Endothelial cell of umbilical vein (primary cell): ENCODE data around the gene SUSD5. TPM values are rescaled to one million over a fixed set of nuclear protein-coding genes. Genes with fewer than 3 reads are reported as not detected.

ENCODE experiments used
- BruUV-seq: library from RNA; stranded (reverse); fragments of 400-500 nt; replicated peaks from 2 replicates; lab custom pipeline; 2021; lab: Mats Ljungman, UMichigan
- CTCF ChIA-PET: fragments of 300-600, 350-600 bp; sonication (Branson Sonifier 250); formaldehyde crosslinking; loops from one replicate; lab custom pipeline; 2021; ENCODE audit warnings: antibody characterized with exemption, inconsistent platforms; lab: Charles Lee
- POLR2A ChIA-PET: fragments of 300-600, 350-600 bp; sonication (Branson Sonifier 250); formaldehyde crosslinking; loops from one replicate; lab custom pipeline; 2021; ENCODE audit warnings: antibody characterized with exemption, inconsistent platforms; lab: Charles Lee
- DNase-seq: peaks from one replicate; pipeline ENCODE4 v3.0.0-alpha.2; 2011; ENCODE audit warnings: low read depth, low spot score
- FAIRE-seq: peaks from 2 replicates; lab custom pipeline; 2011; peaks lifted over from hg19 to GRCh38; lab: Jason Lieb, UNC
- H2AFZ ChIP-seq: 2 replicates; pipeline ENCODE4 v1.6.0; 2012; ENCODE audit warnings: low read depth, low read length, control low read depth, inconsistent platforms
- H3K27ac ChIP-seq: 2 replicates; pipeline ENCODE4 v1.5.1; 2011; ENCODE audit warnings: low read depth, mild to moderate bottlenecking, control low read depth, low read length, moderate library complexity; ENCODE audit not compliant: insufficient read depth
- H3K27me3 ChIP-seq, 2 experiments: 2 replicates each; pipeline versions ENCODE4 v1.6.0 to v1.6.1; 2011; ENCODE audit warnings: low read length in 2 of 2, mixed read lengths in 1 of 2; ENCODE audit not compliant: control insufficient read depth in 2 of 2, insufficient read depth in 2 of 2
- H3K36me3 ChIP-seq, 2 experiments: 2 replicates in 1 of 2; 3 replicates in 1 of 2; pipeline ENCODE4 v1.5.1; 2011; ENCODE audit warnings: low read length in 2 of 2, mild to moderate bottlenecking in 1 of 2, moderate library complexity in 1 of 2; ENCODE audit not compliant: control insufficient read depth in 2 of 2, insufficient read depth in 2 of 2; ENCODE audit errors: extremely low read depth in 1 of 2
- H3K4me1 ChIP-seq: 3 replicates; pipeline ENCODE4 v1.5.1; 2011; ENCODE audit warnings: mild to moderate bottlenecking, low read length; ENCODE audit not compliant: control insufficient read depth, insufficient read depth; ENCODE audit errors: extremely low read depth
- H3K4me2 ChIP-seq: 2 replicates; pipeline ENCODE4 v1.6.1; 2011; ENCODE audit warnings: low read length, control low read depth, mixed read lengths; ENCODE audit not compliant: insufficient read depth
- H3K4me3 ChIP-seq, 3 experiments: fragments of 200-600 bp in 1 of 3; sonication (generic), shearing (Covaris generic) in 1 of 3; replicated peaks in 1 of 3; 2 replicates each; pipeline ENCODE4 v1.5.1; 2011 to 2016; ENCODE audit warnings: control low read depth in 3 of 3, low read length in 3 of 3, mild to moderate bottlenecking in 2 of 3, inconsistent platforms in 1 of 3, low read depth in 1 of 3, moderate library complexity in 1 of 3; ENCODE audit not compliant: insufficient read depth in 1 of 3
- H3K79me2 ChIP-seq: 2 replicates; pipeline ENCODE4 v1.6.0; 2012; ENCODE audit warnings: low read length, inconsistent platforms; ENCODE audit not compliant: control insufficient read depth, insufficient read depth
- H3K9ac ChIP-seq: replicated peaks from 2 replicates; pipeline ENCODE3; 2011; ENCODE audit warnings: low read length, control low read depth; ENCODE audit not compliant: insufficient read depth; ENCODE audit errors: extremely low read depth
- H3K9me1 ChIP-seq: replicated peaks from 3 replicates; pipeline ENCODE4 v1.6.0; 2011; ENCODE audit warnings: mild to moderate bottlenecking, low read length; ENCODE audit not compliant: control insufficient read depth, insufficient read depth; ENCODE audit errors: extremely low read depth
- H3K9me3 ChIP-seq: replicated peaks from 2 replicates; pipeline ENCODE4 v1.5.1; 2012; ENCODE audit warnings: low read length, inconsistent platforms; ENCODE audit not compliant: control insufficient read depth, insufficient read depth
- H4K20me1 ChIP-seq: replicated peaks from 2 replicates; pipeline ENCODE3; 2011; ENCODE audit warnings: mild to moderate bottlenecking, low read length; ENCODE audit not compliant: control insufficient read depth, insufficient read depth; ENCODE audit errors: extremely low read depth
- EZH2 ChIP-seq: IDR thresholded peaks from 2 replicates; pipeline ENCODE4 v1.6.1; 2012; ENCODE audit warnings: borderline replicate concordance, low read depth, mild to moderate bottlenecking, moderate library complexity, low read length, inconsistent platforms; ENCODE audit not compliant: severe bottlenecking
- GATA2 ChIP-seq: IDR thresholded peaks from 2 replicates; pipeline ENCODE4 v1.7.0; 2011; ENCODE audit warnings: low read depth, mild to moderate bottlenecking, moderate library complexity, mixed read lengths, low read length; ENCODE audit not compliant: insufficient read length, insufficient read depth
- POLR2AphosphoS5 ChIP-seq: IDR thresholded peaks from 2 replicates; pipeline ENCODE4 v1.6.1; 2012; ENCODE audit warnings: low read depth, mild to moderate bottlenecking, control low read depth, low read length, moderate library complexity; ENCODE audit not compliant: insufficient read depth
- dilution Hi-C: fragments of 300-500 bp; cut with MboI; formaldehyde crosslinking; loops from one replicate; pipeline ENCODE4 v1.15.0; 2019; ENCODE audit warnings: low sequenced_read_pairs; ENCODE audit not compliant: extremely low pct_ligation_motif_present
- intact Hi-C: fragments of 100-400 bp; cut with micrococcal nuclease; formaldehyde crosslinking; loops from one replicate; pipeline ENCODE4 v1.10.0; 2022
- polyA plus RNA-seq, 4 experiments: library from polyadenylated mRNA; depleted of rRNA in 3 of 4; stranded (reverse) in 3 of 4; unstranded in 1 of 4; fragments of >200 nt; gene quantifications; 2 replicates each; pipeline versions ENCODE4 v1.2.1 to v1.2.3, GENCODE V29; 2011 to 2012; ENCODE audit warnings: missing spikeins in 1 of 4
- total RNA-seq: library from RNA; stranded (reverse); gene quantifications from 2 replicates; pipeline ENCODE4 v1.2.3, GENCODE V29; 2021
- TF ChIP-seq, protein P1 (sequence below), 2 donors: IDR thresholded peaks; 1 replicate in 1 of 2; 2 replicates in 1 of 2; pipeline ENCODE4 v1.5.1; 2011; ENCODE audit warnings: low read length in 2 of 2, mild to moderate bottlenecking in 2 of 2, moderate library complexity in 2 of 2, control low read depth in 1 of 2, inconsistent platforms in 1 of 2, low read depth in 1 of 2; ENCODE audit not compliant: insufficient read depth in 1 of 2; ENCODE audit errors: extremely low read depth in 1 of 2

SUSD5 gene
- total and polyA plus RNA-seq, 2 donors (not counting 3 experiments of a cell fraction or from before 2014, with no cell fraction given): 7.7 to 18.8 TPM

DNA sequence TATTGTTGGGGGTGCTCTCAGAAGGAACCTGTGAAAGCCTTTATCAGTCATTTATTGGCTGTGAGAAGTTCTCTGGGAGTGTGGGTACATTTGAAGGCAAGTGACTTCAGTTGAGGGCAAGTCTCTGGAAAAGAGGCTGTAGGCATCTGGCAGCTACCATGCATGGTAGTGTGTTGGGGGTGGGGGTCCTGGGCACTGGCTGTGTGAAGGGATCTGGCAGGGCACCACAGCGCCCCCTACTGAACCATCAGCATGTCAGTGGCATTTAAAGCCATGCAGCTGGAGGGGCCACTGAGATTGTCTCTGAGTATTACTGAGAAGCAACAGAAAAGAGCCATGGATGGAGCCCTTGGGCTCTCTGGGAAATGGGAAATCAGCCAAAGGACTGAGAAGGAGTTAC is 74.2 kb downstream of the SUSD5 start:
- H2AFZ ChIP-seq: no peak overlapping the region
- peaks cover 5 to 10% of the 10 kb centered on the region in 2 experiments for H3K36me3 ChIP-seq
- DNase-seq: no peak
- no TSS peak for BruUV-seq
- H3K4me3 ChIP-seq: no peak overlapping the region
- H3K27ac ChIP-seq: no peak overlapping the region
- POLR2A ChIA-PET: no interaction called here
- H3K9me1 ChIP-seq: no peaks in the 10 kb centered on the region
- no peaks in the 10 kb centered on the region for H3K9me3 ChIP-seq
- TF ChIP-seq, protein P1, sequence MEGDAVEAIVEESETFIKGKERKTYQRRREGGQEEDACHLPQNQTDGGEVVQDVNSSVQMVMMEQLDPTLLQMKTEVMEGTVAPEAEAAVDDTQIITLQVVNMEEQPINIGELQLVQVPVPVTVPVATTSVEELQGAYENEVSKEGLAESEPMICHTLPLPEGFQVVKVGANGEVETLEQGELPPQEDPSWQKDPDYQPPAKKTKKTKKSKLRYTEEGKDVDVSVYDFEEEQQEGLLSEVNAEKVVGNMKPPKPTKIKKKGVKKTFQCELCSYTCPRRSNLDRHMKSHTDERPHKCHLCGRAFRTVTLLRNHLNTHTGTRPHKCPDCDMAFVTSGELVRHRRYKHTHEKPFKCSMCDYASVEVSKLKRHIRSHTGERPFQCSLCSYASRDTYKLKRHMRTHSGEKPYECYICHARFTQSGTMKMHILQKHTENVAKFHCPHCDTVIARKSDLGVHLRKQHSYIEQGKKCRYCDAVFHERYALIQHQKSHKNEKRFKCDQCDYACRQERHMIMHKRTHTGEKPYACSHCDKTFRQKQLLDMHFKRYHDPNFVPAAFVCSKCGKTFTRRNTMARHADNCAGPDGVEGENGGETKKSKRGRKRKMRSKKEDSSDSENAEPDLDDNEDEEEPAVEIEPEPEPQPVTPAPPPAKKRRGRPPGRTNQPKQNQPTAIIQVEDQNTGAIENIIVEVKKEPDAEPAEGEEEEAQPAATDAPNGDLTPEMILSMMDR (IDR thresholded peaks at IDR 0.05; ENCODE audit: extremely low read depth in 1 of 2, insufficient read depth in 1 of 2, low read depth in 1 of 2, low read length in 2 of 2): peak; percentile 26 to 40
- no peak for TF ChIP-seq POLR2AphosphoS5
- H3K79me2 ChIP-seq: no peaks in the 10 kb centered on the region
- no peak overlapping the region for H3K9ac ChIP-seq
- dilution Hi-C loops (no loop called here), intact Hi-C loops (no loop called here)
- CTCF ChIA-PET: interaction anchor here (0.8 to 3.8 kb wide), 4 partner anchors 9 to 228 kb away, joined by 3 to 18 read pairs (median 4); no protein-coding TSS in a partner anchor
- no peaks in the 10 kb centered on the region for H3K27me3 ChIP-seq
- FAIRE-seq: no peak
- no peaks in the 10 kb centered on the region for H4K20me1 ChIP-seq
- no peak overlapping the region for H3K4me2 ChIP-seq
- peaks cover 3% of the 10 kb centered on the region for H3K4me1 ChIP-seq

DNA sequence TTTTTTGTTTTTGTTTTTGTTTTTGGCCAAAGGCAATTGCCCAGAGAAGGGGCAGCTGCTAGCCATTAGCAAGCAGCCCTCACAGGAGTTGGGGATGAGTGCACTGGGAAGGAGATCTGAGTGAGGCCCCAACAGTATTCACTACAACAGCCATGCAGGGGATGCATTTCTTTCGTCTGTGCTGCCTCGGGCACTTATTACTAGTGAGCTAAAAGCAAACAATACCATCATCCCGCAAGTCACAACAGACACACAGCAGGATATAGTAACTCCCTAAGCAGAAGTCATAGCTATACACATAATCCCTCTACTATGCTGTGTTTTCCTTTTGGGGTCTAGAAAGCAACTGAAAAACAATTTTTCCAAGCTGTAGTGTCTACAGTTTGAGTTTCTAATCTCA is 77.6 kb downstream of the SUSD5 start:
- TF ChIP-seq EZH2: no peak
- TF ChIP-seq GATA2: no peak
- Histone ChIP-seq H3K9ac (no peak overlapping the region), H3K36me3 (peaks cover 5 to 10% of the 10 kb centered on the region in 2 experiments), H3K79me2 (no peaks in the 10 kb centered on the region), H3K4me2 (no peak overlapping the region), H3K27ac (no peak overlapping the region), H3K9me3 (no peaks in the 10 kb centered on the region), H3K27me3 (no peaks in the 10 kb centered on the region), H2AFZ (no peak overlapping the region), H3K4me1 (no peaks in the 10 kb centered on the region), H3K4me3 (no peak overlapping the region), H4K20me1 (no peaks in the 10 kb centered on the region), H3K9me1 (no peaks in the 10 kb centered on the region)
- intact Hi-C loops (no loop called here), dilution Hi-C loops (no loop called here)
- ChIA-PET POLR2A (no interaction called here), CTCF (interaction anchor here (0.6 to 3.4 kb wide), 5 partner anchors 9 to 646 kb away, joined by 3 to 17 read pairs (median 3); no protein-coding TSS in a partner anchor)
- FAIRE-seq (no peak), DNase-seq (no peak)
- no TSS peak for BruUV-seq
